Upper lobe of right lung (tissue), 1 donor: ENCODE results near the gene KCNH3. TPM values are rescaled to one million over a fixed set of nuclear protein-coding genes. Genes with fewer than 3 reads are reported as not detected.
"Not testable (repeated sequence)": the region's sequence is repeated elsewhere in the genome, so short reads cannot be mapped to it uniquely, and the experiment has no call there.

Source experiments
- ATAC-seq: fragments of 200-7000 bp; cut with Tn5 transposase; one replicate; pipeline ENCODE4 v1.9.1; 2020; ENCODE audit warnings: mild to moderate bottlenecking, moderate library complexity
- DNase-seq: peaks from one replicate; pipeline ENCODE4 v3.0.0-alpha.2; 2020
- H3K27ac ChIP-seq: fragments of 200-600 bp; one replicate; pipeline ENCODE4 v1.8.0; 2022
- H3K27me3 ChIP-seq: fragments of 200-600 bp; one replicate; pipeline ENCODE4 v1.8.0; 2022; ENCODE audit warnings: mild to moderate bottlenecking
- H3K36me3 ChIP-seq: fragments of 200-600 bp; one replicate; pipeline ENCODE4 v1.8.0; 2022
- H3K4me1 ChIP-seq: fragments of 200-600 bp; one replicate; pipeline ENCODE4 v1.8.0; 2022
- H3K4me3 ChIP-seq: fragments of 200-600 bp; one replicate; pipeline ENCODE4 v1.8.0; 2022; ENCODE audit warnings: mild to moderate bottlenecking
- H3K9me3 ChIP-seq: fragments of 200-600 bp; one replicate; pipeline ENCODE4 v1.8.0; 2022
- CTCF ChIP-seq: fragments of 200-600 bp; IDR thresholded peaks from one replicate; pipeline ENCODE4 v1.8.0; 2022; ENCODE audit warnings: antibody characterized with exemption
- intact Hi-C: fragments of 100-400 bp; cut with DNase I; formaldehyde crosslinking; loops from one replicate; pipeline ENCODE4 v1.11.0; 2022
- total RNA-seq: library from RNA; stranded (reverse); fragmentation: NEBNext Ultra II Directional; extraction: Animal tissue kit (Norgen Biotek cat#: 25700); gene quantifications from one replicate; pipeline ENCODE4 v1.2.1, GENCODE V29; 2021
- donor health status: DM: no; HTN: yes; CAD: no; lungs with severe emphysema.

Gene KCNH3
- total RNA-seq, 1 donor from 2014 or later = 0.90 TPM

GRCh38 chr12:49507139-49507538, 31.7 kb upstream of the KCNH3 start:
- no peak for TF ChIP-seq CTCF
- H3K27ac ChIP-seq = no peak overlapping the region
- ATAC-seq = no peak
- no peak for DNase-seq
- no peaks in the 10 kb centered on the region for H3K36me3 ChIP-seq
- no peaks in the 10 kb centered on the region for H3K4me1 ChIP-seq
- no peak overlapping the region for H3K4me3 ChIP-seq
- H3K27me3 ChIP-seq = no peaks in the 10 kb centered on the region
- intact Hi-C loops = loop anchor here (5.0 kb wide), 1 partner anchor 145 kb away; no protein-coding TSS in a partner anchor
- no peaks in the 10 kb centered on the region for H3K9me3 ChIP-seq

- not testable (repeated sequence) for H3K9me3 ChIP-seq, H3K4me1 ChIP-seq, H3K4me3 ChIP-seq, DNase-seq, H3K36me3 ChIP-seq, H3K27me3 ChIP-seq, ATAC-seq, H3K27ac ChIP-seq
- intact Hi-C loops = loop anchor here (5.0 kb wide), 1 partner anchor 147 kb away; no protein-coding TSS in a partner anchor
These were observed 29.1 kb upstream of the KCNH3 start for GRCh38 chr12:49509681-49510080.

GRCh38 chr12:49511410-49511809, 27.4 kb upstream of the KCNH3 start:
- no peaks in the 10 kb centered on the region for H3K4me1 ChIP-seq
- no peaks in the 10 kb centered on the region for H3K27me3 ChIP-seq
- no peak for ATAC-seq
- no peak overlapping the region for H3K27ac ChIP-seq
- no peak overlapping the region for H3K4me3 ChIP-seq
- H3K36me3 ChIP-seq = no peaks in the 10 kb centered on the region
- no peak for TF ChIP-seq CTCF
- H3K9me3 ChIP-seq = no peaks in the 10 kb centered on the region
- intact Hi-C loops = no loop called here
- no peak for DNase-seq

- no peak for DNase-seq
- no peak for TF ChIP-seq CTCF
- intact Hi-C loops = no loop called here
- H3K4me3 ChIP-seq = no peak overlapping the region
- no peak for ATAC-seq
- no peaks in the 10 kb centered on the region for H3K9me3 ChIP-seq
- H3K36me3 ChIP-seq = no peaks in the 10 kb centered on the region
- no peak overlapping the region for H3K27ac ChIP-seq
- no peaks in the 10 kb centered on the region for H3K4me1 ChIP-seq
- H3K27me3 ChIP-seq = no peaks in the 10 kb centered on the region
These were observed 26.3 kb upstream of the KCNH3 start for GRCh38 chr12:49512546-49512945.

- Histone ChIP-seq H3K27me3 (no peaks in the 10 kb centered on the region), H3K9me3 (no peaks in the 10 kb centered on the region), H3K4me3 (no peak overlapping the region), H3K4me1 (no peaks in the 10 kb centered on the region), H3K27ac (no peak overlapping the region), H3K36me3 (no peaks in the 10 kb centered on the region)
- intact Hi-C loops = loop anchor here (5.0 kb wide), 1 partner anchor 158 kb away; no protein-coding TSS in a partner anchor
- DNase-seq (no peak), ATAC-seq (no peak)
- no peak for TF ChIP-seq CTCF
These were observed 23.6 kb upstream of the KCNH3 start for GRCh38 chr12:49515266-49515665.

- intact Hi-C loops = loop anchor here (5.0 kb wide), 1 partner anchor 162 kb away; no protein-coding TSS in a partner anchor
- peaks cover 9% of the 10 kb centered on the region for H3K36me3 ChIP-seq
- H3K4me1 ChIP-seq = no peaks in the 10 kb centered on the region
- DNase-seq (no peak), ATAC-seq (no peak)
- no peak overlapping the region for H3K27ac ChIP-seq
- H3K27me3 ChIP-seq = no peaks in the 10 kb centered on the region
- no peaks in the 10 kb centered on the region for H3K9me3 ChIP-seq
- no peak for TF ChIP-seq CTCF
- no peak overlapping the region for H3K4me3 ChIP-seq
These were observed 19.8 kb upstream of the KCNH3 start for GRCh38 chr12:49518914-49519573.
